Activated CD4-positive, alpha-beta T cell treated with anti-CD3 and anti-CD28 coated beads for 4 hours (primary cell): ENCODE results near the gene INHBB.
A peak's percentile ranks its signal among the peaks of the same experiment; 100 is the strongest.

Experiments
- DNase-seq, 2 donors: peaks; one replicate each; pipeline ENCODE4 v3.0.0-alpha.2; 2020

Gene INHBB

DNA sequence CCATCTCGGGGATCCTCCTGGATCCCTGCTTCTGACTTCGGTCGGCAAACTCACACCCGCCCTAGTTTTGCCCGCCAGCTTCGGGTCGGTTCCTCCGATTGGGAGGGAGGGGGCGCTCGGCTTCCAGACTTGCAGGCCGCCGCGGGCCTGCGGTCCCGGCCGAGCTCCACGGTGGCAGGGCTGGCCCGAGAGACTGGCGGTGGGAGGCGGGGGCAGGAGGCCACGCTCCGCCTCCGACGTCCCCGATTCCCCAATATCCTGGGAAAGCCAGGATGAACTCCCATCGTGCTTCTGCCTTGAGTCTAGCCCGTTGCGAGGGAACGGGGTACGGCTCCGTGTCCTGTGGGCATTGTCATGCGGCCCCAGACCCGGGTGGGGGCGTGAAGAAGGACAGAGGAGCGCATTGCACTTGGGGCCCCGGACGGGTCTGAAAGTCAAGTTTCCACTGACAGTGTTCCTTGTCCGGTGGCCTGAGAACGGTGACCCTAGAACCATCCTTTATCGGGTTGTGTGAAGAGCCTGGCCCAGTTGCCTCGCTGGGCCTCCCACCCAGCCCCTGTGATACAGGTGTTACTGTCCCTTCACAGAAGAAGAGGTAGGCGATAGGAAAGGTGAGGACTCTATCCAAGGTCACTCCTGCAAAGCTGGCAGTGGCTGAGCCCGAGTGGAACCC is 2.4 kb upstream of the INHBB start:
- DNase-seq = peak; percentile 45 to 52

DNA sequence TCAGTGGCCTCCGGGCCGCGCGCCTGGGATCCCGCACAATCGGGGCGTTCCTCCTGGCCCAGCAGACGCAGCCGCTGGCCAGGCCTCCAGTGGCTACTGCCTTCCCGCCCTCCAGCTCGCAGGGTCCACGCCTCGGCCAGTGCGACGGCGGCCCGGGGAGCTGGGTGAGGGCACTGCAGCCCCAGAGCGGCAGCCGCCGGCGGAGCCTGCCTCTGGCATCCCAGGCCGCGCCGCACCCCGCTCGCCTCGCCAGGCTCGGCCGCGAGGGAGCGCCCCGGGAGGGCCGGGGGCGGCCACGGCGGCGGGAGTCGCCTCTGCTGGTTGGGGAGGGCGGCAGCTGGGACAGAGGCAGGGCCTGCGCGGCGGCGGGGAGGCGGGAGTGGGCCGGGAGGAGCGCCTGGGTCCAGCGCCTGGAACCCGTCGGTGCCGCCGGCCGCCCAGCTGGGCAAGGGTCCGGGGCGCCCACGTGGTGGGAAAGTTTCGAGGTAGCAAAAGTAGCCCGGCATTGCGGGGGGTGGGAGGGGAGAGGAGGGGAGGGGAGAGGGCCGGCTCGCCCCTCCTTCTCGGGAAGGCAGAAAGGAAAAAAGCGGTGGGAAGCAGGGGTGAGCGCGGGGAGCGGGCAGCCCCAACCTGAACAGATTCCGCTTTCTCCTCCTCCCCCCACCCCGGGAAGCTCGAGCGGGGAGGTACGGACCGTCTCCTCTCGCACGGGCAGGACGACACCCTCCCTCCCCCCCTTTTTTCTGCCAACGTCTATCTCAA is 1.5 kb upstream of the INHBB start:
- no peak for DNase-seq

DNA sequence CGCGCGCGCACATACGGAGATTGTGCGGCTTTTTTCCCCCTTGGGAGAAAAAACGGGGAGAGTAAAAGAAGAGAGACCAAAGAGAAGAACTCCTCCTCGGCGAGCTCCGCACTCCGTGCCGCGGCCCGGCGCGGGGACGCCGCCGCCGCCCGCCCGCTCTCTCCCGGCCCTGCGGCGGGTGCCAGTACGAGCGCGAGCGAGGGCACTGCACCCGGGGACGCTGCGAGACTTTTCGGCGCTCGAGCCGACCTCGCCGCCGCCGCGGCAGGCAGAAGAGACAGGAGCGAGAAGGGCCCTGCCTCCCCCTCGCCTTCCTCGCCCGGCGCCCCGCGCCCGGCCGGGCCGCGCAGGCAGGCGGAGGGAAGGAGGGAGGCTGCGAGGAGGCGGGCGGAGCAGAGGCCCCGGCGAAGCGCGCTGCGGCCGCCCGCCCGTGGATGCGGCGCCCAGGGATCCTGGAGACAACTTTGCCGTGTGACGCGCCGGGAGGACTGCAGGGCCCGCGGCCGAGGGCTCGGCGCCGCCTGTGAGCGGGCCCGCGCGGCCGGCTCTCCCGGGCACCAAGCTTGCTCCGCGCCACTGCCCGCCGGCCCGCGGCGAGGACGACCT is 857 bp upstream of the INHBB start:
- DNase-seq = no peak

- no peak for DNase-seq
Measured at GRCh38 chr2:120345608-120346007, 328 bp upstream of the INHBB start.

- DNase-seq = no peak
Measured at GRCh38 chr2:120346667-120347358, 877 bp downstream of the INHBB start.

DNA sequence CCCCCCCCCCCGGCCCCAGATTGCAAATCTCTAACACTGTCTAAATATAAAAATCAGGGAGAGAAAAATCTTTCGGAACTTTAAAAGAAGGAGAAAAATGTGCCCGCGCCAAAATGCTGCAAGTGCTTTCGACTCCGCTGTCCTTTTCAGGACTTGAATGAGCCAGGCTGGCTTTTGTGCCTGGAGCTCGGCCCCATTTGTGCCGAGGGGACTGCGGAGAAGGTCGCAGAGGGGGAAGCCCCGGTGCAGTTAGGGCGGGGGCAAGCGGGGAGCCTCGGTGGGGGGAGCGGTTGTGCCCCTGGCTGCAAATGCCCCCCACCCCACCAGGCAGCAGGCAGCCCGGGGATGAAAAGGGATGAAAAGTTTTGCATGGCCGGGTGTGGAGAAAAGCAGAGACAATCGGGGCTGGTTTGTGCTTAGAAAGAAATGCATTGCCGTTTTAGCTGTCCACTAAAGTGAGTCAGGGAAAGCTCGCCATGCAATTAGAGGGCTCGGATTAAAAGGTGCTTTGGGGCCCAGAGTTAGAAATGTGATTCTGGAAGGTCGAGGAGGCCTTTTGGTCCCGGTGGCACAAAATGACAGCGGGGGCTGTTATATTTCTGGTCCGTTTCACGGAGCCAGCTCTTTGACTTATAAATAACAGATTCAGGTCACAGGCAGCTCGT is 1.6 kb downstream of the INHBB start:
- no peak for DNase-seq

DNA sequence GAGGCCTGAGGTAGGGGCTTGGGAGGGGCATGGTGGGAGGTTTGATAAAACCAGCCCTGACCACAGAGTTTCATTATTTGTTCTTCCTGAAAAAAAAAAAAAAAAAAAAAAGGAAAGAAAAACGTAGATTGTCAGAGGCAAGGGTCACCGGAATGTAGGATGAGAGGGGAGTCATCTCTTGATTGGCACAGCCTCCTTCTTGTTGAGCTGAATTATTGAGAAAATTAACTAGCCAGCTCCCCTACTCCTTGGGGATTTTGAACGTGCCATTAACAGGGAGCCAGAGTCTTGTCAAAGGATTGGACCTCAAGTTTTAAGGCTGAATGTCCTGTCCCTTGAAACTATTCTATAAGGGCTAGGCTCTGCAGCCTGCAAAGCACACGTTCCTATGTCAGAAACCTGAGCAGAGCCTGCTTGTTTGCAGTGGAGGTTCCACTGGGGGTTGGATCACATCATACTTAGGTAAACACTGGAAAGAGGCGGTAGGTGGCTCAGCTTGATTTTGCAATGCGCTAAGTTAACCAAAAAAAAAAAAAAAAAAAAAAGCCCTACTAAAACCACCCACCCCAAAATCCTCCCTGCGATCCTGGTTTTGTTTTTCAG is 2.3 kb downstream of the INHBB start:
- DNase-seq = no peak

- no peak for DNase-seq
Measured at GRCh38 chr2:120348737-120349439, 3.0 kb downstream of the INHBB start.

- no peak for DNase-seq
Measured at GRCh38 chr2:120349440-120349921, 3.5 kb downstream of the INHBB start.

DNA sequence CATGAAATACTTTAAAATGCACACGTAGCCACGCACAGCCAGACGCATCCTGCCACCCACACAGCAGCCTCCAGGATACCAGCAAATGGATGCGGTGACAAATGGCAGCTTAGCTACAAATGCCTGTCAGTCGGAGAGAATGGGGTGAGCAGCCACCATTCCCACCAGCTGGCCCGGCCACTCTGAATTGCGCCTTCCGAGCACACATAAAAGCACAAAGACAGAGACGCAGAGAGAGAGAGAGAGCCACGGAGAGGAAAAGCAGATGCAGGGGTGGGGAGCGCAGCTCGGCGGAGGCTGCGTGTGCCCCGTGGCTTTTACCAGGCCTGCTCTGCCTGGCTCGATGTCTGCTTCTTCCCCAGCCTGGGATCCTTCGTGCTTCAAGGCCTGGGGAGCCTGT is 4.1 kb downstream of the INHBB start:
- DNase-seq = no peak

DNA sequence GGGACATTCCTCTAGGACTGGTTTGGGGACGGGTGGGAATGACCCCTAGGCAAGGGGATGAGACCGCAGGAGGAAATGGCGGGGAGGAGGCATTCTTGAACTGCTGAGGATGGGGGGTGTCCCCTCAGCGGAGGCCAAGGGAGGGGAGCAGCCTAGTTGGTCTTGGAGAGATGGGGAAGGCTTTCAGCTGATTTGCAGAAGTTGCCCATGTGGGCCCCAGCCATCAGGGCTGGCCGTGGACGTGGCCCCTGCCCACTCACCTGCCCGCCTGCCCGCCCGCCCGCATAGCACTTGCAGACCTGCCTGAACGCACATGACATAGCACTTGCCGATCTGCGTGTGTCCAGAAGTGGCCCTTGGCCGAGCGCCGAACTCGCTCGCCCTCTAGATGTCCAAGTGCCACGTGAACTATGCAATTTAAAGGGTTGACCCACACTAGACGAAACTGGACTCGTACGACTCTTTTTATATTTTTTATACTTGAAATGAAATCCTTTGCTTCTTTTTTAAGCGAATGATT is 4.9 kb downstream of the INHBB start:
- no peak for DNase-seq

- no peak for DNase-seq
Measured at GRCh38 chr2:120352696-120353590, 7.0 kb downstream of the INHBB start.

DNA sequence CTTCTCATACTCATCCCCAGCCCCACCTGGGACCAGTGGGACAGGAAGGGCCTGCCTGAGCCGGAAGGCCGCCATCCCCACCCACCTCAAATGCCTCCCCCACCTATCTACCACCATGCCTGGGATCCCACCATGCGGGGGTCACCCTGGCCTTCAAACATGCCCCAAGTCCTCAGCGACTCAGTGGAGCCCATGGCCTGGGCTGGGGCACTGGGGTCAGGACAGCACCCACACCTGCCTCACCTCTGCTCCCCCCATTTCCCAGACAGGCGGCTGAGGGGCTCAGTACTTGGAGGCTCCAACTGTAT is 7.6 kb downstream of the INHBB start:
- no peak for DNase-seq

- no peak for DNase-seq
Measured at GRCh38 chr2:120353931-120354330, 8.0 kb downstream of the INHBB start.

DNA sequence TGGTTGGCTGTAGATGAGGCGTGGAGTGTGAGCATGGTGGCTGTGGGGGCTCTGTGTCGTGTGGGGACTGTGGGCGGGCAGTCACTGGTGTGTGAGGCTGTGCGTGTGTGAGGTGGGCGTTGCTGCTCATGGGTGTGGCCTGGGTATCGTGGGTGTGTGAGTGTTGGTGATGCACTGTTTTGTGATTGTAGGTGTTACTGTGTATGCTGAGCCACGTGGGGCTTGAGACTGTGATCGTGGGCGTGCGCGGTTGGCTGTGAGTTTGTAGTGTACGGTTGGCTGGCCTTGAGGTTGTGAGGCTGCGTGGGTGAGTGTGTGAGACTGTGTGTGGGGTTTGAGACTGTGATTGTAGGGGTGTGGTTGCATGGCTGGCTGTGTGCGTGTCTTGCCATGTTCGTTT is 8.5 kb downstream of the INHBB start:
- DNase-seq = no peak

DNA sequence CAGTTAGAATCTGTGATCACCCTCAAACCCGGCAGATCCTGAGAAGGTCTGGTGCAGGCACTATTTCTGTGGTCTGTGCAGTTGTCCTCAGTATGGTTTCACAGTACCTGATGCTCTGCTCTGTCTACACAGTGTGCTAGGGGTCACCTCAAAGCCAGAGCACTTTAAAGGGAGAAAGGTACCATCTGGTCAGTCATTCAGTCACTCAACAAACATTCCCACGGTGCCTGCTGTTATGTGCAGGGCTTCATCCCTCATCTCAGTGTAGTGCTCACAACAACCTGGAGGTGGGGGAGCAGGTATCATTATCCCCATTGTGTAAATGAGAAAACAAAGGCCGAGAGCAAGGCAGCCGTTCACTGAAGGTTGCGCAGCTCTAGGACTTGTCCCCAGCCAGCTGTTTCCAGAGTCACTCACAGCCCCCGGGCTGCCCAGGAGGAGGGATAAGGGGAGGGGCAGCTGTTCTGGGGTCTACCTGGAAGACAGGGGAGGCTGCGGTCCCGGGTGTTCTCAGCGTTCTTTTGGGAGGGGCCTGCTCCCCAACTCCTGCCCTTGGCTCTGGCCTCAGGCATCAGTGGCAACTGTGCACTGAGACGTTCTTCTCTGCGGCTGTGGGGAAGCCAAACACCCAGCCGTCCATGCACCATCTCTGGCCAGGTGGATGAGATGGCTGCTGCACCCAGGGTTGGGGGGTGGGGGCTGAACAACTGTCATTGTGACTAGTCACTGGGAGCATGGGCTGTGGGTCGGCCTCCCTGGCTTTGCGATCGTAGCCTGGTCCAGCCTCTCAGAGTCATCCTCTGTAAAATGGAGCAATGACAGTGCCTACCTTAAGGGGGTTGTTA is 9.2 kb downstream of the INHBB start:
- DNase-seq = no peak

DNA sequence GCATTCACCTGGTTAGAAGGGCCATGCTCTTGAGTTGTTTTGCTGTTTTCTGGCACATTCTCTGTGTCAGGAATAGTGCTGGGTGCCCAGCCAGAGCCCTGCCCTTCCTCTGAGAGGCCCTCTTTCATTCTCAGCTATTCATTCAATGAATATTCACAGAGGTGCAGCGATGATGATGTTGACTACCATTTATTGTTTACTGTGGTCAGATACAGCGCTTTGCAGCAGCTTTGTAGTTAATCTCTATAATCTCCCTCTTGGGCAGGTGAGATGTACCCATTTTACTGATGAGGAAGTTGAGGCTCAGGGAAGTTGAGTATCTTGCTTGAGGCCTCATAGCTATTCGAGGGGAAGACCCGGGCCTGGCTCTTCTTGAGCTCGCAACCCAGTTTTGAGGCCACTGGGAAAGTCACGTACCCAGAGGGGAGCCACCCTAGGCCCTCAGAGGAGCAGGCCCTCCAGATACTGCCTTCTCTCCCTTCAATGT is 9.9 kb downstream of the INHBB start:
- DNase-seq = no peak

GRCh38 chr2:120357768-120358167 is 11.8 kb downstream of the INHBB start:
- DNase-seq = no peak

DNA sequence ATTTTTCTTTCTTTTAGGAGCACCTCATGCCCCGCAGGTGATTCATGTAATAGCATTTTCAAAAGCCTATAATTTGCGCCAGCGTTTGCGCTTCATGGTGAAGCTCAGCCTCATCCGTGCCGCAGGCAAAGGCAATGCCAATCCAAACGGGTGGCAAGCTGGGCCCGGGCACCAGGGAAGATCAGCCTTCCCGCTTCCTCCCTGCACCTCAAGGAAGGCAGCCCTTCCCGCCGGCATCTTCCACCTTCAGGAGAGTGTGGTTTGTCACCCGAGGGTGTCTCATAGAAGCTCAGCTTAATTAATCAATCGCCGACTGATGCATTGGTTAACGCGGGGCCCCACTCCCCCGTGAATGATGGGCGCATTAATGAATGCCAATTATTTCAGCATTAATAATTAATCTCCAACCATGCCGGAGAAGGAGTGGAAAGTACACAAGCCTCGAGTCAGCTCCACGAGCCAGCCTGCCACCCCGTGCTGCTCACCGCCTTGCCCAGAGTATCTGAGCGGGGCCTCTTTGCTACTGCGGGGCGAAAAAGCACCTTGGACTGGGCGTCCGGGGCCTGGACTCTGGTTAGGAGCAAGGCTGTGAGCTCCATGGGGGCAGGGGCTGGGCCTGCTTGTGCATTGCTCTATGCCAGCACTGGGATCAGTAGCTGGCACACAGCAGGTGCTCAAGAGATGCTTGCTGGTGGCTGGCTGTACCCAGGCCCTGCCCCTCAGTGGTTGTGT is 13.0 kb downstream of the INHBB start:
- DNase-seq = no peak
